ENCODE measurements around the gene ABCA1.
"Not testable (repeated sequence)": the region's sequence is repeated elsewhere in the genome, so short reads cannot be mapped to it uniquely, and the experiment has no call there.

ABCA1 gene

GRCh38 chr9:104868687-104869404 is 59.1 kb downstream of the ABCA1 start:
- no peak for DNase-seq

DNA sequence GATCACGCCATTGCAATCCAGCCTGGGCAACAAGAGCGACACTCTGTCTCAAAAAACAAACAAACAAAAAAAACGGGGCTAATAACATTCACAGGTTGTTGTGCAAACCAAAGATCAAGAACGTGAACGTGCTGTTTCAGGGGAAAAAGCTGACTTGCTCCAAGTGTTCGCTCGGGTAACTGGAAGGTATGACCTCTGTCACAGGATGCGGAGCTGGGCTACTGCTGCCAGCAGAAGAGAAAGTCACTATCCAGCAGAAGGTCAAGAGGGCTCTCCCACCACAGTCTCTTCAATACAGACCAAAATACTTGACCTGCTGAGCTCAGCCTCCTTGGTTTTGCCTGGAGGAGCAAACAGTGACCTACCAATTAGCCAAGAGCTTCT is 59.7 kb downstream of the ABCA1 start:
- DNase-seq = no peak

DNA sequence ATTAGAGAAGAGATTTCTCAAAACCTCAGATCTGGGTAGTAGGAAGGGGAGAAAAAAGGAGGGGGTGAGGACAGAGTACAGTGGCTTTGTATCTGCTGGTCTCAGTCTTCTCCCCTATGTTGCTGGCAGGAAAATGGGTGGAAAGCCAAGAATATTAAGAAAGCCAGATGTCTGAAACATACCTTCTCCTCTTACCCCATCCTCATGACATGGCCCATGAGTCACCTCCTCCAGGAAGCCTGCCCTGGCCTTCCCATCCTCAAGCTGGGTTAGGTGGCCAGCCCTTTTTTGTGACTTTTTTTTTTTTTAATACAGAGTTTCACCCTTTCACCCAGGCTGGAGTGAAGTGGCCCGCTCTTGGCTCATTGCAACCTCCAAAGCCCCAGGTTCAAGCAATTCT is 61.8 kb downstream of the ABCA1 start:
- DNase-seq = no peak

GRCh38 chr9:104864675-104865104 is 63.3 kb downstream of the ABCA1 start:
- DNase-seq = no peak

DNA sequence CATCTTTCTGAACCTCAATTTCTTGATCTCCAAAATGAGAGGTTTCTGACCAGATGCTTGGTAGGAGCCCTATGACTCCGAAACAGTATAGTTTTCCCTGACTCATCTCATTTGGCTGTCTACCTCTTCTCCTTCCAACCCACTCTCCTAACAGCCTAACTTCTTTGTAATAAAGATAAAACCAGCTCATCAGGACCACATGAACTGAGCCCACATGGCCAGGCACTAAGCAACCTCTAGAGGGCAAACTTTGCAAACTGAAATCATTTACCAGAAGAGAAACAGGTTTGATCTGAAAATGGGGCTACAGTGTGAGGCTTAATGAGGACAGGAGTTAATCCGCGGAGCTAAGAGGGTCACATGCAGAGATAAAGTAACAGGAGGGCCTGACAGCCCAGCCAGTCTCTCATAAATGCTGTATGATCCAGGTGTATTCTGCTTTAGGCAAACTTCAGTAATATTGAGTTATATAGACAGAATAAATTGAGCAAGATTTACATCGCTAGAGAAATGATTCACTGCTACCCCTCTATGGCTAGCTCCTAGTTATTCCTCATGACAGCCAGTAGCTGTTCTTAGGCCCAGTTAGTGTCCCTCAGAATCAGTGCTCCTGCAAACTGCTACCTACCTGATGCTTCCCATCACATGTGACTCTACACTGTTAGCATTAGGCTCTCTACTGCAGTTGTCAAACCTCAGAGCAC is 64.6 kb downstream of the ABCA1 start:
- DNase-seq = peak; percentile 22

DNA sequence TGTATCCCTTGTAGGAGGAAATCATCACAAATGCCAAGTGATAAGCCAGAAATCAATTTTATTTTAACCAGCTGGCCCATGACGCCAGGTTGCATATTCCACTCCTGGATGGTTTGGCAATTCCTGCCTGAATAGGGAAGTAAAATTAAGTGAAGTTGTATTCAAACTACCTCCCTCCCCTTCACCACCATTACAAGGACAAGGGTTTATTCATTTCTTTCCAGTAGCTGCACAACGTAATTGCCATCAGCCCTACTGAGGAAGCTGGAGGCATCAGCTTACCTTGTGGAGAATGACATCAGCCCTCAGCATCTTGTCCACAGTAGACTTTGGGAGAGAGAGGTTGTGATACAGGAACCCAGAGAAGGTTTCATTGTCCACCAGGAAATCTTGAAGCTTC is 66.6 kb downstream of the ABCA1 start:
- DNase-seq = no peak

- DNase-seq = no peak
Measured at GRCh38 chr9:104860263-104860662, 67.7 kb downstream of the ABCA1 start.

- no peak for DNase-seq
Measured at GRCh38 chr9:104858846-104859245, 69.1 kb downstream of the ABCA1 start.

DNA sequence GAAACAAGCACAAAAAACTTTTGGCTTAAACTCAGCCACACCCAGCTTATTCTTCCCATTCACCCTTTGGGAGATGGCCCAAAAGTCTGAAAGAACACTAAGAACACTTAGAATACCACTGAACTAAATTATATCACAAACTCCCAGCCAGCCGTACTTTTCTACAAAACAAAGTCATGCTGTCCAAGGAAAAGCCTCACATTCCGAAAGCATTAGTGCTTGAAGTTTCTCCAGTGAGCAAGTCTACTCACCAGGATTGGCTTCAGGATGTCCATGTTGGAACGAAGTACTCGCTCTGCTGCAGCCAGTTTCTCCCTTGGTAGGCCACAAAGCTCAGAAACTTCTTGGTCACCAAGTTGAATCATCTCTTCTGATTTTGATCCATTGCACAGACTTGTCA is 69.7 kb downstream of the ABCA1 start:
- DNase-seq = no peak

- no peak for DNase-seq
Measured at GRCh38 chr9:104856413-104856941, 71.5 kb downstream of the ABCA1 start.

- DNase-seq = no peak
Measured at GRCh38 chr9:104855807-104856206, 72.1 kb downstream of the ABCA1 start.

DNA sequence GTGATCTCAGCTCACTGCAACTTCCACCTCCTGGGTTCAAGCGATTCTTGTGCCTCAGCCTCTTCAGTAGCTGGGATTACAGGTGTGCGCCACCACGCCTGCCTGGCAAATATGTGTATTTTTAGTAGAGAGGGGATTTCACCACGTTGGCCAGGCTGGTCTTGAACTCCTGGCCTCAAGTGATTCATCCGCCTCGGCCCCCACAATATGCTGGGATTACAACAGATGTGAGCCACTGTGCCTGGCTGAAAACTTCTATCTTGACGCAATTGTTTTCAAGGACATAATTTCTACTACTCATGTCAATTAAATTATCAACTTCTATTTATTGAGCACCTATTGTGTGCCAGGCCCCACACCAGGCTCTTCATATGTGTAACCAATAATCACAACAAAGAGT is 72.7 kb downstream of the ABCA1 start:
- DNase-seq = not testable (repeated sequence)

DNA sequence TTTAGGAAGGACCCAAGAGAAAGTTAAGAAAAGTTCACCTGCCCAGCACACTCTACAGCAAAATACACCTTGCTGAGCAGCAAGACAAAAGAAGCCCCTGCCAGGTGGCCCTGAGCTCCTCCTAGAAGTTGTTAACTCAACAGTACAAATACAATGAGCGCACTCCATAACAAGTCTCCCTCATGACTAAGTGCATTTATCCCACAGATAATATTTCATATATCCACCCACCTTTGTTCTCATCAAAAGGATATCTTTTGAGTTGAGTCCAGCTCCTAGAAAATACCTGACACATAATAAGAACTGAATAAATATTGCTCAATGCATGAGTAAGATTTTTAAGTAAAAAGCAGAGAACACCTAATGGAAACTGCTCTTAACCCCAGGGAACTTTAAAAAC is 73.3 kb downstream of the ABCA1 start:
- no peak for DNase-seq

DNA sequence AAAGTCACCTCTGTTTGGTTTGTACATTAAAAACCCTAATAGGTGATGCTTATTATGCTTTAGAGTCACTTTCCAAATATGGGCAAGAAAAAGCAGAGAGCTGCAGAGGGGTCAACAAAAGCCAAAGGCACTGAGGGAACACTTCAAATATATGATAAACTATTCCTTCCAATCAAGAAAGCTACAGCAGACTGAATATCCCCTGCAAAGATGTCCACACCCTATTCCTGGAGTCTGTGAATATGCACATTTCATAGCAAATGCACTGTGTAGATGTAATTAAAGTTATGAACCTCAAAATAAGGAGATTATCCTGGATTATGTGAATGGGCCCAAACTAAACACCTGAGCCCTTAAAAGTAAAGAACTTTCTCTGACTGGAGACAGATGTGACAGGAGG is 74.3 kb downstream of the ABCA1 start:
- DNase-seq = no peak

DNA sequence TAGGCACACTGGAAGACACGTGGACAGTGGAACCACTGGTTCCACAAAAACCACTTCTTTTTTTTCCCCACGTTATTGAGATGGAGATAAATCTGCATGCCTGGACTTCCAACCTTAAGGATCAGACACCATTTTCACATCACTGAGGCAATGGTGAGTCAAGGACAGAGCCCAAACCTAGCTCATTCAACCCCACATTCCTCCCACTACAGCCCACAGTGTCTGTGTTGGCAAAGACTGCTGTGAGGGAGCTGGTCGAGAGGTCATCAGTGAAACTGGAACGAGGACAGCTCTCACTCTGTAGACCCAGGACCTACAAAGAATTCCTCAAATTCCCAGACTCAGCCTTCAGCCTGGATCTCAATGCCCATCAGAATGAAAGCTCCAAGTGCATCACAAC is 74.8 kb downstream of the ABCA1 start:
- DNase-seq = no peak

DNA sequence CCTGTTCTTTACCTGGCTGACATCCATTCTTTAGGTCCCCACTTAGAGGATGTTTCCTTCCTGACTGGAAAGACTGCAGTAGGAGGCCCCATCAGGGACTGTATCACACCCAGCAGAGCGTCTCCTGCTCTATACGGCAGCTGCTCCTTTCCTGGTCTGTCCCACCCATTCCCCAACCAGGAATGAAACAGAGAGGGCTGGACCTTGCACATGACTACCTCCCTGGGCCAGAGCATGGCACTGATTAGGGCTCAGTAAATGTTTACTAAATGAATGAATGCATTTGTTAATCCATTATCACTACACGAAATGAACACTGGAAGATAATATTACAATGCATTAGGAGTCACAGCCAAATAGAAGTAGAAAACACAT is 76.4 kb downstream of the ABCA1 start:
- no peak for DNase-seq

DNA sequence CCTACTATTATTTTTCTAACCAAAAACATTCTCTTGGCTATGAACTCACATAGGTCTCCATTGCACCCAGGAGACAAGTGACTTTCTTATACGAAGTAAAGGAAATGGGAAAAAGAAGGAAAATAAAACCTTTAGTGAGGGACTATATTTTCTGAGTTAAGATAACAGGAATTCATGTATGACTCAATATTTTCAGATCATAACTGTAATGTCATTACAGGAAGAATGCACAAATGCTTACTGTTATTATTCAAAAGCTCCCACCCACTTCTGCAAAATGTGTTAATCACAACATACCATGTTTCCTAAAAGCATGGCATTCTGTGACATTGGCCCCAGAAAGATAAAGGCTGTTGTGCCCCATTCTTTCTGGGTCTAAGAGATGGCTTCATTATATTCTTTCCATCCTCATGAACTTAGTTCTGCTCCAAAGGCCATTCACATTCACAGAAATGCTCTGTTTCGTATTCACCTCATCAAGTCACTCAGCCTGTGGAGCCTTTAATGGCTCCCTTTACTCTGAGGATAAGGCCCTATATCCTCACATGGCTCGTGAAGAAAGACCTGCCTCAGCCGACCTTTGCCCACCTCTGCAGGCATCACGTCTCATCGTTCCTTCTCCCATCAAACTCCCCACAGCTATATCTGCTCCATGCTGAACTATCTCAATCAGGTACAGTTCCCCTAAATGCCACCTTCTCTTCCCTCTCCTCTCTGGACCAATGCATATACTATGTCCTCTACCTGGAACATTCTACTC is 77.0 kb downstream of the ABCA1 start:
- no peak for DNase-seq

GRCh38 chr9:104849023-104849422 is 78.9 kb downstream of the ABCA1 start:
- no peak for DNase-seq

DNA sequence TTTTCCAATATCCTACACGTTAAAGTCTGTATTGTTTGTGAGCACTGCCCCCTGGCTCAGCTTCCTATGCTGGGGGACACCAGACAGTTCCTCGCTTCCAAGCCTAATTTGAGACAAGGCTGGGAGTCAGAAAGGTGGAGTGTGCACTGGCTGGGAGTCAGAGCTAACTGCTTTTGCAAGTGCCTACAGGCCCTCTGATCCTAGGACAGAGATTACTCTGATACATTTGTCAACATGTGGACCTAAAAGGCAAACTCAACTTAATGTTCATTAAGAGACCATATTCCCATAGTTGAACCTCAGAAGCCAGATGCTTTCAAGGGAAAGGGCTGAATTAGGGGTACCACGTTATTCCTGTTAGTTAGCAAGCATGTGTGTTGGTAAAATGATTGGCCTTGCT is 83.2 kb downstream of the ABCA1 start:
- DNase-seq = no peak

GRCh38 chr9:104843644-104844240 is 84.2 kb downstream of the ABCA1 start:
- no peak for DNase-seq

DNA sequence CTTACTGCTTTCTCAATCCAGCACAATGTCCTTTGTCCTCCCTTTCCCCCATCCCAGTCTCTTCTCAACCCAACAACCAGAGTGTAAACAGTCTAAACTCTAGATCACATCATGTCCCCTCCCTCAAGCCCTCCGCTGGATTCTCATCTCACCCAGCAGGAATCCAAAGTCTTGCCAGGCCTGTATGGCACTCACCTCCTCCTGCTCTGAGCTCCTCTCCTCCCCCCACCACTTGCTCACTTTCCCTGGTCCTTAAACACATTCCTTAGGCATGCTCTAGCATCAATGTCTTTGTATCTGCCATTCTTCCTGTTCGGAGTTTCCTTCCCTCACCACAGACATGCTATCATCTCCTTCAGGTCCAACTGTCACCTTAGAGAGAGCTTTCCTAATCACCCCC is 85.3 kb downstream of the ABCA1 start:
- no peak for DNase-seq

GRCh38 chr9:104841601-104842141 is 86.3 kb downstream of the ABCA1 start:
- DNase-seq = no peak

GRCh38 chr9:104838958-104839357 is 89.0 kb downstream of the ABCA1 start:
- DNase-seq = no peak
